ENCODE measurements around the gene HS3ST3B1.

DNA sequence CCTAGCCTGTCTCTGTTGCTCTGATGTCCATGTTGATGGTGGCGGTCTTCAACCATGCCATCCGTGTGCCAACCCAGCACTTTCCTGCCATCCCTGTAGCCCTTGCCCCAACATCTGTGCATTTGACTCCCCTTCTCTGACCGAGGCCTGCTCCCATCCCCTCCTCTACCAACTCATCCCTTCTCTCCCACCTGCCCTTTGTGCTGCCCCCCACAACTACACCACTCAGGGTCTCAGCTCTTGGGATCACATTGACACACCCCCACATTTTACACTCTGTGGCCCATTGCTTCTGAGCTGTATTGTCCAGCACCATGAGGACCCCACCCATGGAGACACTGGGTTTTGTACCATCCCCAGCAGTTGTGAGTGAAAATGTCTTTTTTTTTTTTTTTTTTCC lies 11.6 kb downstream of the HS3ST3B1 start:
- TF ChIP-seq CTCF (IDR thresholded peaks at IDR 0.05) (no peak), YY1 (IDR thresholded peaks at IDR 0.05; ENCODE audit: low read depth) (no peak), MAX (IDR thresholded peaks at IDR 0.05; ENCODE audit: low read depth) (no peak), GABPA (IDR thresholded peaks at IDR 0.05; ENCODE audit: low read depth) (no peak), RCOR1 (IDR thresholded peaks at IDR 0.05; ENCODE audit: low read length) (no peak), RFX5 (IDR thresholded peaks at IDR 0.05; ENCODE audit: low read length) (no peak), ELF1 (IDR thresholded peaks at IDR 0.05) (no peak), FOXJ3 (CRISPR knock-in tag; IDR thresholded peaks at IDR 0.05) (no peak), POLR2AphosphoS5 (IDR thresholded peaks at IDR 0.05; ENCODE audit: low read depth, low read length) (no peak), JUND (IDR thresholded peaks at IDR 0.05) (no peak)

All from SK-N-SH (cell line).